ENCODE measurements around the gene B4GALT1. TPM values are rescaled to one million over a fixed set of nuclear protein-coding genes. Genes with fewer than 3 reads are reported as not detected.

The B4GALT1 gene
- total RNA-seq, 1 donor from 2014 or later = 37.1 TPM

- Histone ChIP-seq H3K27me3 (ENCODE audit: low read depth) (no peaks in the 10 kb centered on the region), H3K4me1 (peaks cover 67% of the 10 kb centered on the region), H3K27ac (replicated peaks) (peak overlapping the region; percentile 85), H3K36me3 (no peaks in the 10 kb centered on the region), H3K4me3 (no peak overlapping the region), H3K9me3 (replicated peaks) (no peaks in the 10 kb centered on the region)
- TF ChIP-seq CTCF (IDR thresholded peaks at IDR 0.05; ENCODE audit: borderline replicate concordance) = no peak
- intact Hi-C loops (cut with micrococcal nuclease) = loop anchor here (10.0 kb wide), 1 partner anchor 59 kb away; the partner anchor contains the start of gene B4GALT1
- DNase-seq = no peak
These were observed 61.2 kb downstream of the B4GALT1 start for GRCh38 chr9:33105959-33106358.

GRCh38 chr9:33105504-33105903 lies 61.6 kb downstream of the B4GALT1 start:
- no peaks in the 10 kb centered on the region for H3K27me3 ChIP-seq (ENCODE audit: low read depth)
- H3K36me3 ChIP-seq = no peaks in the 10 kb centered on the region
- H3K4me1 ChIP-seq = peaks cover 68% of the 10 kb centered on the region
- H3K9me3 ChIP-seq (replicated peaks) = no peaks in the 10 kb centered on the region
- H3K4me3 ChIP-seq = no peak overlapping the region
- no peak for TF ChIP-seq CTCF (IDR thresholded peaks at IDR 0.05; ENCODE audit: borderline replicate concordance)
- no peak overlapping the region for H3K27ac ChIP-seq (replicated peaks)
- intact Hi-C loops (cut with micrococcal nuclease) = loop anchor here (10.0 kb wide), 1 partner anchor 59 kb away; the partner anchor contains the start of gene B4GALT1
- DNase-seq = no peak

- Histone ChIP-seq H3K27ac (replicated peaks) (peak overlapping the region; percentile 51), H3K27me3 (ENCODE audit: low read depth) (no peaks in the 10 kb centered on the region), H3K36me3 (no peaks in the 10 kb centered on the region), H3K9me3 (replicated peaks) (no peaks in the 10 kb centered on the region), H3K4me3 (no peak overlapping the region), H3K4me1 (peaks cover 58% of the 10 kb centered on the region)
- intact Hi-C loops (cut with micrococcal nuclease) = loop anchor here (10.0 kb wide), 1 partner anchor 60 kb away; the partner anchor contains the start of gene B4GALT1
- no peak for TF ChIP-seq CTCF (IDR thresholded peaks at IDR 0.05; ENCODE audit: borderline replicate concordance)
- DNase-seq = no peak
These were observed 62.7 kb downstream of the B4GALT1 start for GRCh38 chr9:33104401-33104800.

- intact Hi-C loops (cut with micrococcal nuclease) = loop anchor here (10.0 kb wide), 1 partner anchor 61 kb away; the partner anchor contains the start of gene B4GALT1
- no peaks in the 10 kb centered on the region for H3K36me3 ChIP-seq
- H3K4me1 ChIP-seq = peaks cover 58% of the 10 kb centered on the region
- peak overlapping the region; percentile 51 for H3K27ac ChIP-seq (replicated peaks)
- no peak for DNase-seq
- H3K27me3 ChIP-seq (ENCODE audit: low read depth) = no peaks in the 10 kb centered on the region
- TF ChIP-seq CTCF (IDR thresholded peaks at IDR 0.05; ENCODE audit: borderline replicate concordance) = no peak
- no peak overlapping the region for H3K4me3 ChIP-seq
- no peaks in the 10 kb centered on the region for H3K9me3 ChIP-seq (replicated peaks)
These were observed 63.4 kb downstream of the B4GALT1 start for GRCh38 chr9:33103501-33104281.

- no peaks in the 10 kb centered on the region for H3K27me3 ChIP-seq (ENCODE audit: low read depth)
- no peaks in the 10 kb centered on the region for H3K36me3 ChIP-seq
- H3K4me3 ChIP-seq = no peak overlapping the region
- TF ChIP-seq CTCF (IDR thresholded peaks at IDR 0.05; ENCODE audit: borderline replicate concordance) = no peak
- intact Hi-C loops (cut with micrococcal nuclease) = loop anchor here (10.0 kb wide), 1 partner anchor 62 kb away; the partner anchor contains the start of gene B4GALT1
- DNase-seq = no peak
- peaks cover 51% of the 10 kb centered on the region for H3K4me1 ChIP-seq
- H3K9me3 ChIP-seq (replicated peaks) = no peaks in the 10 kb centered on the region
- peak overlapping the region; percentile 51 for H3K27ac ChIP-seq (replicated peaks)
These were observed 64.5 kb downstream of the B4GALT1 start for GRCh38 chr9:33102551-33103210.

Measured in left ventricle myocardium inferior (tissue), 1 donor.